H1 (cell line): ENCODE data around the gene LIPC. TPM values are rescaled to one million over a fixed set of nuclear protein-coding genes. Genes with fewer than 3 reads are reported as not detected.

Source experiments
- EZH2 ChIP-seq: fragments of 200-600 bp; sonication (generic); IDR thresholded peaks from 2 replicates; pipeline ENCODE4 v1.7.1; 2012; ENCODE audit warnings: low read depth, mild to moderate bottlenecking, moderate library complexity, low read length, inconsistent platforms; ENCODE audit not compliant: severe bottlenecking
- NANOG ChIP-seq: IDR thresholded peaks from 2 replicates; pipeline ENCODE4 v1.6.1; 2011; ENCODE audit warnings: low read length, low read depth, mild to moderate bottlenecking, inconsistent platforms; ENCODE audit not compliant: insufficient read depth, poor library complexity, severe bottlenecking
- RAD21 ChIP-seq, 2 experiments: IDR thresholded peaks in 1 of 2; conservative IDR thresholded peaks in 1 of 2; 2 replicates each; pipeline ENCODE4 v1.6.1; 2011; ENCODE audit warnings: low read depth in 2 of 2, low read length in 2 of 2, improper control_type of control experiment in 1 of 2, inconsistent platforms in 1 of 2, mild to moderate bottlenecking in 1 of 2, moderate library complexity in 1 of 2
- TBP ChIP-seq: IDR thresholded peaks from 2 replicates; pipeline ENCODE4 v1.6.1; 2011; ENCODE audit warnings: low read depth, low read length, improper control_type of control experiment
- polyA plus RNA-seq, 7 experiments: library from polyadenylated mRNA; depleted of rRNA in 3 of 7; stranded (reverse) in 5 of 7; unstranded in 2 of 7; fragments of >200 nt in 5 of 7; fragments of 200-250 nt in 2 of 7; gene quantifications; 1 replicate in 5 of 7; 2 replicates in 1 of 7; 4 replicates in 1 of 7; pipeline versions ENCODE4 v1.2.1 to v1.2.3, GENCODE V29; 2011 to 2013; ENCODE audit warnings: missing spikeins in 2 of 7, mixed read lengths in 2 of 7
- total RNA-seq: library from RNA; stranded (reverse); fragmentation: NEBNext Ultra II Directional; extraction: Animal tissue kit (Norgen Biotek cat#: 25700); gene quantifications from 2 replicates; pipeline ENCODE4 v1.2.1, GENCODE V29; 2021
- TF ChIP-seq, protein P1 (sequence below): IDR thresholded peaks from 2 replicates; pipeline ENCODE4 v1.6.1; 2012; ENCODE audit warnings: inconsistent platforms

LIPC gene
- total and polyA plus RNA-seq, 2 of the 8 experiments (the other 6 are each of a cell fraction or from before 2014, with no cell fraction given): not detected

DNA sequence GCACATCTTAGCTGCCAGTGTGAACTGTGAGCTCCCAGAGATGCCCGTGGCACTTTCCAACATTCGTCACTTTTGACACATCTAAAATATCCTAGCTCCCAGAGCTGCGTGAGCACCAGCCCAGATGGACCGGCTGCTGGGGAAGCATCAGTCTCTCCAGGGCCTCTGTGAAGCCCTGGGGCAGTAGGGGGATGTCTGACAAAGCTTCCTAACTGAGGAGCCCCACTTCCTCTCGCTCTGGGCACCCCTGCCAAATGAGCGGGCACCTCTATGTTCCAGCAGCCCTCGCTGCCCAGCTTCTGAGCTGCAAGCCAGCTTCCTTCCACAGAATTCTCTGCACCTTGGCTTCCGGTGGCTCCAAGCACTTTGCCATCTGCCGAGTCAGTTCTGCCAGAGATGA is 91.1 kb downstream of the LIPC start (continued):
- TF ChIP-seq, protein P1, sequence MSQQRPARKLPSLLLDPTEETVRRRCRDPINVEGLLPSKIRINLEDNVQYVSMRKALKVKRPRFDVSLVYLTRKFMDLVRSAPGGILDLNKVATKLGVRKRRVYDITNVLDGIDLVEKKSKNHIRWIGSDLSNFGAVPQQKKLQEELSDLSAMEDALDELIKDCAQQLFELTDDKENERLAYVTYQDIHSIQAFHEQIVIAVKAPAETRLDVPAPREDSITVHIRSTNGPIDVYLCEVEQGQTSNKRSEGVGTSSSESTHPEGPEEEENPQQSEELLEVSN: no peak
- TF ChIP-seq EZH2 (no peak), TBP (no peak), RAD21 (IDR thresholded peaks at IDR 0.05 in 1 of 2, conservative IDR thresholded peaks at IDR 0.05 in 1 of 2; ENCODE audit: low read depth in 2 of 2, low read length in 2 of 2) (no peak), NANOG (no peak)
